H9 (cell line): ENCODE measurements around the gene KCTD21. TPM values are rescaled to one million over a fixed set of nuclear protein-coding genes. Genes with fewer than 3 reads are reported as not detected.

Experiments
- DNase-seq: peaks from one replicate; pipeline ENCODE4 v3.0.0-alpha.2; 2017
- H2AFZ ChIP-seq: one replicate; pipeline ENCODE4 v1.6.1; 2013; ENCODE audit warnings: mild to moderate bottlenecking, low read length, control low read depth, moderate library complexity
- H2AK5ac ChIP-seq: 2 replicates; pipeline ENCODE4 v1.6.1; 2013; ENCODE audit warnings: low read length, control low read depth, mixed read lengths; ENCODE audit not compliant: insufficient read length
- H2BK120ac ChIP-seq: one replicate; pipeline ENCODE4 v1.6.1; 2013; ENCODE audit warnings: low read depth, mild to moderate bottlenecking, low read length, control low read depth, inconsistent platforms; ENCODE audit not compliant: poor library complexity, severe bottlenecking
- H2BK12ac ChIP-seq: 2 replicates; pipeline ENCODE4 v1.6.1; 2013; ENCODE audit warnings: low read length, control low read depth, mixed read lengths, low read depth; ENCODE audit not compliant: insufficient read length
- H2BK15ac ChIP-seq: 2 replicates; pipeline ENCODE4 v1.6.1; 2013; ENCODE audit warnings: low read depth, low read length, control low read depth
- H2BK20ac ChIP-seq: one replicate; pipeline ENCODE4 v1.6.1; 2013; ENCODE audit warnings: low read depth, mild to moderate bottlenecking, low read length, control low read depth, inconsistent platforms; ENCODE audit not compliant: poor library complexity, severe bottlenecking
- H2BK5ac ChIP-seq: 2 replicates; pipeline ENCODE4 v1.6.1; 2013; ENCODE audit warnings: low read length, control low read depth, mixed read lengths; ENCODE audit not compliant: insufficient read length
- H3K14ac ChIP-seq: 2 replicates; pipeline ENCODE4 v1.6.1; 2013; ENCODE audit warnings: low read length, control low read depth; ENCODE audit not compliant: insufficient read depth
- H3K18ac ChIP-seq: 2 replicates; pipeline ENCODE4 v1.6.1; 2013; ENCODE audit warnings: low read depth, mild to moderate bottlenecking, mixed read lengths, low read length, control low read depth; ENCODE audit not compliant: insufficient read length
- H3K23ac ChIP-seq: 2 replicates; pipeline ENCODE4 v1.6.1; 2013; ENCODE audit warnings: low read length, control low read depth, mixed read lengths, low read depth; ENCODE audit not compliant: insufficient read length
- H3K23me2 ChIP-seq: 2 replicates; pipeline ENCODE4 v1.6.1; 2013; ENCODE audit warnings: low read depth, mild to moderate bottlenecking, mixed read lengths, low read length, control low read depth; ENCODE audit not compliant: insufficient read length, poor library complexity, severe bottlenecking
- H3K27ac ChIP-seq: 2 replicates; pipeline ENCODE4 v1.5.1; 2013; ENCODE audit warnings: low read length, control low read depth, mixed read lengths, low read depth; ENCODE audit not compliant: insufficient read length
- H3K27me3 ChIP-seq: 2 replicates; pipeline ENCODE4 v1.6.1; 2013; ENCODE audit warnings: low read length, control low read depth, inconsistent platforms; ENCODE audit not compliant: insufficient read depth
- H3K4ac ChIP-seq: 2 replicates; pipeline ENCODE4 v1.6.1; 2013; ENCODE audit warnings: low read depth, mild to moderate bottlenecking, control low read depth, inconsistent platforms, low read length, moderate library complexity
- H3K4me1 ChIP-seq: 2 replicates; pipeline ENCODE4 v1.6.1; 2013; ENCODE audit warnings: low read length, control low read depth, inconsistent platforms; ENCODE audit not compliant: insufficient read depth
- H3K4me2 ChIP-seq: 2 replicates; pipeline ENCODE4 v1.6.1; 2013; ENCODE audit warnings: low read length, control low read depth, mixed read lengths; ENCODE audit not compliant: insufficient read length, insufficient read depth
- H3K56ac ChIP-seq: 2 replicates; pipeline ENCODE4 v1.6.1; 2013; ENCODE audit warnings: low read depth, mild to moderate bottlenecking, mixed read lengths, low read length, control low read depth; ENCODE audit not compliant: insufficient read length
- H3K79me1 ChIP-seq: 2 replicates; pipeline ENCODE4 v1.6.1; 2013; ENCODE audit warnings: low read depth, mild to moderate bottlenecking, moderate library complexity, low read length, control low read depth, inconsistent platforms; ENCODE audit not compliant: insufficient read depth, poor library complexity, severe bottlenecking
- H3K79me2 ChIP-seq: 2 replicates; pipeline ENCODE4 v1.6.1; 2013; ENCODE audit warnings: low read length, control low read depth, inconsistent platforms; ENCODE audit not compliant: insufficient read depth
- H3K9ac ChIP-seq: 2 replicates; pipeline ENCODE4 v1.6.1; 2013; ENCODE audit warnings: low read length, control low read depth, mixed read lengths; ENCODE audit not compliant: insufficient read length; ENCODE audit errors: extremely low read depth
- H3K9me3 ChIP-seq: one replicate; pipeline ENCODE4 v1.6.1; 2013; ENCODE audit warnings: low read depth, low read length, inconsistent platforms; ENCODE audit not compliant: control insufficient read depth
- H3T11ph ChIP-seq: one replicate; pipeline ENCODE4 v1.6.1; 2013; ENCODE audit warnings: mild to moderate bottlenecking, low read length, control low read depth, inconsistent platforms
- H4K20me1 ChIP-seq: one replicate; pipeline ENCODE4 v1.6.1; 2013; ENCODE audit not compliant: control insufficient read depth, insufficient read length, insufficient read depth
- H4K5ac ChIP-seq: 2 replicates; pipeline ENCODE4 v1.6.1; 2013; ENCODE audit warnings: low read depth, mild to moderate bottlenecking, mixed read lengths, low read length, control low read depth; ENCODE audit not compliant: insufficient read length
- H4K8ac ChIP-seq: replicated peaks from 2 replicates; pipeline ENCODE4 v1.6.1; 2013; ENCODE audit warnings: low read length, control low read depth, mixed read lengths, low read depth; ENCODE audit not compliant: insufficient read length
- H4K91ac ChIP-seq: 2 replicates; pipeline ENCODE4 v1.6.1; 2013; ENCODE audit warnings: low read depth, mild to moderate bottlenecking, moderate library complexity, mixed read lengths, low read length, control low read depth; ENCODE audit not compliant: insufficient read length
- H3K27ac Mint-ChIP-seq, 3 experiments: 2 replicates in 2 of 3; 3 replicates in 1 of 3; pipeline ENCODE4 v1.8.0; 2020 to 2021; ENCODE audit warnings: mixed read lengths in 3 of 3, mild to moderate bottlenecking in 1 of 3, moderate library complexity in 1 of 3
- H3K27me3 Mint-ChIP-seq: 2 replicates; pipeline ENCODE4 v1.8.0; 2021; ENCODE audit warnings: low read depth, mild to moderate bottlenecking, moderate library complexity, mixed read lengths
- H3K36me3 Mint-ChIP-seq, 3 experiments: 2 replicates in 2 of 3; 3 replicates in 1 of 3; pipeline ENCODE4 v1.8.0; 2020 to 2021; ENCODE audit warnings: low read depth in 3 of 3, mixed read lengths in 3 of 3; ENCODE audit not compliant: insufficient read depth in 1 of 3
- H3K4me1 Mint-ChIP-seq, 2 experiments: 2 replicates each; pipeline ENCODE4 v1.8.0; 2020; ENCODE audit warnings: mixed read lengths in 2 of 2
- H3K4me3 Mint-ChIP-seq, 2 experiments: 2 replicates in 1 of 2; 3 replicates in 1 of 2; pipeline ENCODE4 v1.8.0; 2020 to 2021; ENCODE audit warnings: mild to moderate bottlenecking in 2 of 2, mixed read lengths in 2 of 2, moderate library complexity in 1 of 2
- H3K9me3 Mint-ChIP-seq, 2 experiments: 2 replicates in 1 of 2; 3 replicates in 1 of 2; pipeline ENCODE4 v1.8.0; 2020; ENCODE audit warnings: mild to moderate bottlenecking in 2 of 2, mixed read lengths in 2 of 2, moderate library complexity in 1 of 2
- CTCF ChIP-seq: fragments of 200-600 bp; sonication (generic); conservative IDR thresholded peaks from 3 replicates; pipeline ENCODE4 v1.8.0; 2021; ENCODE audit warnings: antibody characterized with exemption, mild to moderate bottlenecking
- WGBS: extraction: QIAGEN DNeasy Blood & Tissue Kit; methylation state at CpG from one replicate; pipeline ENCODE4 v1.1.7; 2013; ENCODE audit warnings: missing lambda C conversion rate, low lambda C conversion rate, mixed read lengths; ENCODE audit not compliant: insufficient read length; ENCODE audit errors: extremely low coverage; 5-methylcytosine and 5-hydroxymethylcytosine counted together
- total RNA-seq: library from RNA; stranded (reverse); gene quantifications from 2 replicates; pipeline ENCODE4 v1.2.1, GENCODE V29; 2021

The KCTD21 gene
- total RNA-seq, 1 experiment from 2014 or later = 4.0 TPM

- Mint-ChIP-seq H3K4me3 (no peak overlapping the region), H3K27ac (no peak overlapping the region), H3K4me1 (peaks cover 3 to 4% of the 10 kb centered on the region in 2 experiments; a peak in 2 of 4 replicates), H3K9me3 (no peaks in the 10 kb centered on the region), H3K27me3 (no peaks in the 10 kb centered on the region), H3K36me3 (peaks cover 0 to 2% (median 0%) of the 10 kb centered on the region in 3 experiments; a peak in 1 of 7 replicates)
- Histone ChIP-seq H2BK20ac (no peak overlapping the region), H3K9ac (no peak overlapping the region), H4K20me1 (peaks cover 1% of the 10 kb centered on the region), H2AK5ac (no peak overlapping the region), H3K18ac (no peak overlapping the region), H3K79me2 (no peaks in the 10 kb centered on the region), H3K23ac (no peak overlapping the region), H3K14ac (no peak overlapping the region), H4K5ac (no peak overlapping the region), H2AFZ (no peak overlapping the region), H3K4ac (no peak overlapping the region), H3K4me2 (no peak overlapping the region), H2BK12ac (no peak overlapping the region), H3T11ph (no peak overlapping the region), H3K9me3 (no peaks in the 10 kb centered on the region), H3K4me1 (no peaks in the 10 kb centered on the region), H3K27ac (no peak overlapping the region), H3K27me3 (no peaks in the 10 kb centered on the region), H3K79me1 (no peaks in the 10 kb centered on the region), H3K56ac (no peak overlapping the region), H2BK5ac (no peak overlapping the region), H4K91ac (no peak overlapping the region), H3K23me2 (no peaks in the 10 kb centered on the region), H4K8ac (no peak overlapping the region), H2BK15ac (no peak overlapping the region), H2BK120ac (no peak overlapping the region)
- TF ChIP-seq CTCF = no peak
- no peak for DNase-seq
- no CpG with 5 or more reads among the region's 2 CpGs for WGBS
Measured at GRCh38 chr11:78181185-78181584, 7.2 kb downstream of the KCTD21 start.
